Astrocyte of the spinal cord (primary cell): ENCODE results near the gene P2RY14.

Experiments used
- DNase-seq: peaks from one replicate; pipeline ENCODE4 v3.0.0; 2011; ENCODE audit warnings: low read depth, low spot score
- H3K4me3 ChIP-seq: 2 replicates; pipeline ENCODE4 v1.5.1; 2011; ENCODE audit warnings: low read depth, mild to moderate bottlenecking, low read length, moderate library complexity
- in situ Hi-C: cut with HindIII; loops from 2 replicates; pipeline ENCODE4 v1.10.0; 2017; ENCODE audit warnings: low sequenced_read_pairs
- TF ChIP-seq, protein P1 (sequence below): IDR thresholded peaks from 2 replicates; pipeline ENCODE4 v1.5.1; 2012; ENCODE audit warnings: low read depth, mild to moderate bottlenecking, low read length, inconsistent platforms

P2RY14 gene

DNA sequence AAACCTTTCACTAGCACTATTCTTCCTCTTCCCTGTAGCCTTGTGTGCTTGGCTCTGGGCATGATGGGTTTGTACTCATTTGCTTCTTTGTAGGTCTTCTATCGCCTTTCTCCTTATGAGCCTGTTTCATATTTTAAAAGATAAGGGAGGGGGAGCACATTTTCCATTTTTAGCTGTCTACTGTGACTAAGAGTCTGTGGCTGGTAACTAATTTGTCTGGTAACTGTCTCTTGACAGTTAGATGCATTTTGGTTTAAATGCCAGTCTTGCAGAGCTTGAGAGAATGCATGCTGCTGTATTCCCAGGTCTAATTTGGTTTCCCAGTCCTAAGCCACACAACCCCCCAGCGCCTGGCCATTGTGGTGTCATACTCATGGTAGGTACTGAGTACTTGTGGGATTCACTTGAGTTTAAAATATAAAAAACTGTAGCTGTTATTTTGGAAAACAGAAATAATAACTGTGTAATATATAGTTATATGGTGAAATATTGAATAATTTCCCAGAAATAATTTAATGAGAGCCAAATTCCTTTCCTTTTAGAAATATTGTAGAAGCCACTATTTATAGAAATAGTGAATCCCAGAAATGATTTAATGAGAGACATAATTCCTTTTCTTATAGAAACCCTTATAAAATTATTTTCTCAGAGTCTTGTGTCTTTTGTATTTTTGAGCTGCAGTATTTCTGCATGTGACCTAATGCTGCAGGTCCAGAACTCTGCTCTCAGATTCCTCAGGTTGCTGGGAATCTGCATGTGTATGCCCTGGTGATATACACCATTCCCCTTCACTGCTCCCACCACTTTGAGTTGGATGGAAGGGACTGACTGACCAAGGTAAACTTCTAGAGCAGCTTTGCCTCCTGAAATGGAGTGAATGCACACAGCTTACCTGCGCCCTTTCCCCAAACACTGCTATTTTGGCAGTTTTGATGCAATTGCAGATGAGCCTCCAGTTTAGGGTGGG, 61.4 kb downstream of the P2RY14 start:
- in situ Hi-C loops = no loop called here
- TF ChIP-seq, protein P1, sequence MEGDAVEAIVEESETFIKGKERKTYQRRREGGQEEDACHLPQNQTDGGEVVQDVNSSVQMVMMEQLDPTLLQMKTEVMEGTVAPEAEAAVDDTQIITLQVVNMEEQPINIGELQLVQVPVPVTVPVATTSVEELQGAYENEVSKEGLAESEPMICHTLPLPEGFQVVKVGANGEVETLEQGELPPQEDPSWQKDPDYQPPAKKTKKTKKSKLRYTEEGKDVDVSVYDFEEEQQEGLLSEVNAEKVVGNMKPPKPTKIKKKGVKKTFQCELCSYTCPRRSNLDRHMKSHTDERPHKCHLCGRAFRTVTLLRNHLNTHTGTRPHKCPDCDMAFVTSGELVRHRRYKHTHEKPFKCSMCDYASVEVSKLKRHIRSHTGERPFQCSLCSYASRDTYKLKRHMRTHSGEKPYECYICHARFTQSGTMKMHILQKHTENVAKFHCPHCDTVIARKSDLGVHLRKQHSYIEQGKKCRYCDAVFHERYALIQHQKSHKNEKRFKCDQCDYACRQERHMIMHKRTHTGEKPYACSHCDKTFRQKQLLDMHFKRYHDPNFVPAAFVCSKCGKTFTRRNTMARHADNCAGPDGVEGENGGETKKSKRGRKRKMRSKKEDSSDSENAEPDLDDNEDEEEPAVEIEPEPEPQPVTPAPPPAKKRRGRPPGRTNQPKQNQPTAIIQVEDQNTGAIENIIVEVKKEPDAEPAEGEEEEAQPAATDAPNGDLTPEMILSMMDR = no peak
- H3K4me3 ChIP-seq = no peak overlapping the region
- peak; percentile 15 for DNase-seq

DNA sequence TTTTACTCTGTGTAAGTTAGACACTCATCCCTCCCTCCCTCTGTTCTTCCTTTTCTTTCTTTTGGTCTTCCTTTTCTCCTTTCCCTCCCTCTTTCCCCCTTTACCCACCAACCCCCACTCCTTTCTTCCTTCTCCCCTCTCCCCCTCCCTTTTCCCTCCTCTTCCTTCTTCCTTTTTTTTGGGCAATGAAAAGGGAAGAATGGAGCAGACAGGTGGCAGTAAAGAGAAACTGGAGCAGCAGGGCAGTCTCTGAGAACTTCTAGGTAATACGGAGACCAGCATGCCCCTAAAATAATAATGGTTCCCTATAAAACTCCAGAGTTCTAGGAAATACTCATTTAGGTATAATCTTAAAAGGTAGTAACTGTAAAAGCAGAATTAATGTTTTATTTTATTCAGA, 63.9 kb downstream of the P2RY14 start:
- H3K4me3 ChIP-seq = no peak overlapping the region
- in situ Hi-C loops = no loop called here
- DNase-seq = no peak
- TF ChIP-seq, protein P1 = no peak

DNA sequence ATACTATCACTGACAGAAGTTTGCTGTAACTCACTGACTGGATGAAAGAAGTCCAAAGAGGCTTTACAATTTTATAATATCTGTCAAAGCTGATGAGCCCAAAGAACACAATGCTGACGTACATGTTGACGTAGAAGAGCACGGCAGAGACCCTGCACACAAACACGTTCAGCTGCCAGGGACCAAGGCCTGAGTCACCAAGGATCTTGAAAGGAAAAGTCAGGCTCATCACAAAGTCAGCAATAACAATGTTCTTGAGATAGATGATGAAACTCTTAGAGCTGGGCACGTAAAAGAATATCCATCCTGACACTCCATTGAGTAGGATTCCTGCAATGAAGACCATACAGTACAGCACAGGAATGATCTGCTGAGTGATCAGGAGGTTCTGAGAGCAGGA, 64.5 kb downstream of the P2RY14 start:
- TF ChIP-seq, protein P1 = no peak
- H3K4me3 ChIP-seq = no peak overlapping the region
- in situ Hi-C loops = no loop called here
- DNase-seq = peak; percentile 36

DNA sequence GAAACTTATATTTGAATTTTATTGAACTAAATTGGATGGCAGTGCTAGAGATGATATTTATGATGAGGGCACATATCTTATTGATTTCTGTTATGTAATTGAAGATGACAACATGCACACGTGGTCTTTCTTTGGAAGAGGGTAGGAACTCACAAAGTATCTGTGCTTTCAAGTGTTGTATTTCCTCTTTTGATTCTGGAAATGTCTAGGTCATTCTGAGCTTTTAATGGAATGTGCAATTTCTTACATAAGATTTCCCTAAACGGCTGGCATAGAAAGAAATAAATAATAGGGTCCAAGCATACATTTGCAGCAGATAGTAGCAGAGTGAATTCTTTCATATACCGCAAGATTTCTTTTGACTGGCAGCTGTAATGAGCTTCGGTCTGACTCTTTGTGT, 65.2 kb downstream of the P2RY14 start:
- in situ Hi-C loops = no loop called here
- TF ChIP-seq, protein P1 = no peak
- no peak overlapping the region for H3K4me3 ChIP-seq
- no peak for DNase-seq

DNA sequence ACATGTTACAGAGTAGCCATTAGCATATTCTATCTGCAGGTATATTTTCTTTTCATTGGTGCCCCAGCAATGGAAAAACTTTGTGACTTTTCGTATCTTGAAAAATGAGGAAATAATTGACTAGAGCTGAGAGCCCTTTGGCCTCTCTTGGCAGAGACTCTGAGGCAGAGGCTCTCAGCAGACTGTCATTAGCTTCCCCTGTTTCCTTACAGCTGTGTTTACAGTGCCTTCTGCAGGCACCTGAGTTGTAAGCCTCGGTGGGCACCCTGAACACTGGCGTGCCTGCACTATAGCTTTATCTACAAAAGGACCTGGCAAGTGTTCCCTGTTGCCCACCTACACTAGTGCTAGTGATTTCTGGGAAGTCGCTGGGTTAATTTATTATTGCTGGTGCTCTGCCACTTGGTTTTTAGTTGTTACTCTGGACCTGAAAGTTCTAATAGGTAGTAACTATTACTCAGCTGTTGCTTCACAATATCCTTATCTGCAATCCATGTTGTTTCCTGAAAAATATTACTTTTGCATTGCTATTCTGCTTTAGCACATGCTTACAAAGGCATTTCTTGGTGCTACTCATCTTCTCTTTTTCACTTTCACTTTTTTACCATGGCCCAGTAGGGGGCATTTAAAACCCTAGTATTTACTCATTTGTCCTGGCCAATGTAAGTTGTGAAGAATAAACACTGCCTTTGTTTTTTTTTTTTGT, 67.5 kb downstream of the P2RY14 start:
- TF ChIP-seq, protein P1 = no peak
- peak; percentile 23 for DNase-seq
- no peak overlapping the region for H3K4me3 ChIP-seq
- in situ Hi-C loops = no loop called here

DNA sequence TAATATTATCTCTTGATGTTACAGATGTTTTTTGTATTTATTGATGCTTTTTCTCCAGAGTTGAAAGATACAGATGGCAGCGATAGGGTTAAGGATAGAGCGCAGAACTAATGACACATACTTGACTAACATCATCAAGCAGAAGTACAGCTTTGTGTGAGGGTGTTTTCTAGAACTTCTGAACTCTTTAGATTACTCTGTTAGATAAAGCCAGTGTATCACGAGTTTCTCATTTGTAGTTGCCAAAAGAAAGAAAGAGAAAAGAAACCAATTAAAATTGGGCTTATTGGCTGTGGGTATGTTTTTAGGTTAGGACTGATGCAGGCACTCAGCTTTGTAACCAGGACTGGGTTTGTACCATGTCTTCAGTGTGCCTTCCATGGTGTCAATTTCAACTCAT, 68.7 kb downstream of the P2RY14 start:
- no peak for DNase-seq
- TF ChIP-seq, protein P1 = no peak
- in situ Hi-C loops = no loop called here

More for the DNA sequence above, 68.7 kb downstream of the P2RY14 start:
- no peak overlapping the region for H3K4me3 ChIP-seq
